BLaER1 (cell line): ENCODE results near the gene ZNF454.

ENCODE experiments used
- H3K27ac ChIP-seq: shearing (Covaris generic); formaldehyde crosslinking; 2 replicates; pipeline ENCODE4 v1.8.1; 2022
- H3K27me3 ChIP-seq: shearing (Covaris generic); formaldehyde crosslinking; 2 replicates; pipeline ENCODE4 v1.8.1; 2022
- H3K36me3 ChIP-seq: shearing (Covaris generic); formaldehyde crosslinking; 2 replicates; pipeline ENCODE4 v1.8.1; 2022
- H3K4me1 ChIP-seq: shearing (Covaris generic); formaldehyde crosslinking; 2 replicates; pipeline ENCODE4 v1.8.1; 2022
- H3K4me2 ChIP-seq: shearing (Covaris generic); formaldehyde crosslinking; 2 replicates; pipeline ENCODE4 v1.8.1; 2022
- H3K4me3 ChIP-seq: shearing (Covaris generic); formaldehyde crosslinking; 2 replicates; pipeline ENCODE4 v1.8.1; 2022
- H3K9ac ChIP-seq: shearing (Covaris generic); formaldehyde crosslinking; 2 replicates; pipeline ENCODE4 v1.8.1; 2022
- H3K9me3 ChIP-seq: shearing (Covaris generic); formaldehyde crosslinking; 2 replicates; pipeline ENCODE4 v1.8.1; 2022
- H4K20me1 ChIP-seq: shearing (Covaris generic); formaldehyde crosslinking; 2 replicates; pipeline ENCODE4 v1.8.1; 2022
- Cebpa-rat ChIP-seq: shearing (Covaris generic); IDR thresholded peaks from 2 replicates; pipeline ENCODE4 v1.8.1; 2022

The ZNF454 gene

GRCh38 chr5:178982941-178983340 lies 41.9 kb downstream of the ZNF454 start:
- H3K4me1 ChIP-seq, result no peaks in the 10 kb centered on the region
- H3K4me3 ChIP-seq, result no peak overlapping the region
- no peak for TF ChIP-seq Cebpa-rat
- no peak overlapping the region for H3K4me2 ChIP-seq
- H3K36me3 ChIP-seq, result no peaks in the 10 kb centered on the region
- no peak overlapping the region for H3K27ac ChIP-seq
- peaks cover 97% of the 10 kb centered on the region for H3K9me3 ChIP-seq
- no peaks in the 10 kb centered on the region for H4K20me1 ChIP-seq
- H3K9ac ChIP-seq, result no peak overlapping the region
- H3K27me3 ChIP-seq, result no peaks in the 10 kb centered on the region

- TF ChIP-seq Cebpa-rat, result no peak
- H3K9me3 ChIP-seq, result peaks cover 97% of the 10 kb centered on the region
Observed at GRCh38 chr5:178983728-178984127, 42.7 kb downstream of the ZNF454 start.

GRCh38 chr5:178984145-178985072 lies 43.4 kb downstream of the ZNF454 start:
- H3K36me3 ChIP-seq, result no peaks in the 10 kb centered on the region
- peaks cover 95% of the 10 kb centered on the region for H3K9me3 ChIP-seq
- H3K4me3 ChIP-seq, result no peak overlapping the region
- no peaks in the 10 kb centered on the region for H3K27me3 ChIP-seq
- no peak for TF ChIP-seq Cebpa-rat
- no peak overlapping the region for H3K27ac ChIP-seq
- H4K20me1 ChIP-seq, result no peaks in the 10 kb centered on the region
- no peak overlapping the region for H3K4me2 ChIP-seq
- H3K4me1 ChIP-seq, result no peaks in the 10 kb centered on the region
- no peak overlapping the region for H3K9ac ChIP-seq

More at GRCh38 chr5:178983728-178984127, 42.7 kb downstream of the ZNF454 start:
- H3K9ac ChIP-seq, result no peak overlapping the region
- no peak overlapping the region for H3K4me2 ChIP-seq
- H3K27me3 ChIP-seq, result no peaks in the 10 kb centered on the region
- H3K27ac ChIP-seq, result no peak overlapping the region
- no peak overlapping the region for H3K4me3 ChIP-seq
- H3K36me3 ChIP-seq, result no peaks in the 10 kb centered on the region
- no peaks in the 10 kb centered on the region for H4K20me1 ChIP-seq
- no peaks in the 10 kb centered on the region for H3K4me1 ChIP-seq

- Histone ChIP-seq H3K4me1 (no peaks in the 10 kb centered on the region), H3K27ac (no peak overlapping the region), H3K4me2 (no peak overlapping the region), H4K20me1 (no peaks in the 10 kb centered on the region), H3K9me3 (peaks cover 93% of the 10 kb centered on the region), H3K27me3 (no peaks in the 10 kb centered on the region), H3K9ac (no peak overlapping the region), H3K36me3 (no peaks in the 10 kb centered on the region), H3K4me3 (no peak overlapping the region)
- TF ChIP-seq Cebpa-rat, result no peak
Observed at GRCh38 chr5:178986326-178986960, 45.4 kb downstream of the ZNF454 start.

- Histone ChIP-seq H4K20me1 (no peaks in the 10 kb centered on the region), H3K27ac (no peak overlapping the region), H3K4me2 (no peak overlapping the region), H3K4me3 (no peak overlapping the region), H3K27me3 (0 out of 2 replicates have a peak, but pooled peaks cover 4% of the 10 kb centered on the region), H3K9me3 (peaks cover 94% of the 10 kb centered on the region), H3K4me1 (no peaks in the 10 kb centered on the region), H3K9ac (no peak overlapping the region), H3K36me3 (no peaks in the 10 kb centered on the region)
- no peak for TF ChIP-seq Cebpa-rat
Observed at GRCh38 chr5:178988436-178989220, 47.6 kb downstream of the ZNF454 start.

GRCh38 chr5:178989311-178989710 lies 48.3 kb downstream of the ZNF454 start:
- Histone ChIP-seq H4K20me1 (no peaks in the 10 kb centered on the region), H3K27ac (no peak overlapping the region), H3K9ac (no peak overlapping the region), H3K27me3 (0 out of 2 replicates have a peak, but pooled peaks cover 4% of the 10 kb centered on the region), H3K4me2 (no peak overlapping the region), H3K36me3 (no peaks in the 10 kb centered on the region), H3K9me3 (peaks cover 94% of the 10 kb centered on the region), H3K4me1 (no peaks in the 10 kb centered on the region), H3K4me3 (no peak overlapping the region)
- no peak for TF ChIP-seq Cebpa-rat

GRCh38 chr5:178990491-178990890 lies 49.5 kb downstream of the ZNF454 start:
- Histone ChIP-seq H3K4me2 (no peak overlapping the region), H3K9ac (no peak overlapping the region), H3K36me3 (no peaks in the 10 kb centered on the region), H3K4me1 (no peaks in the 10 kb centered on the region), H4K20me1 (no peaks in the 10 kb centered on the region), H3K27me3 (0 out of 2 replicates have a peak, but pooled peaks cover 4% of the 10 kb centered on the region), H3K27ac (no peak overlapping the region), H3K4me3 (no peak overlapping the region), H3K9me3 (peaks cover 94% of the 10 kb centered on the region)
- no peak for TF ChIP-seq Cebpa-rat

- H3K4me1 ChIP-seq, result no peaks in the 10 kb centered on the region
- no peak overlapping the region for H3K4me3 ChIP-seq
- no peak overlapping the region for H3K27ac ChIP-seq
- TF ChIP-seq Cebpa-rat, result no peak
- no peaks in the 10 kb centered on the region for H3K36me3 ChIP-seq
- H3K27me3 ChIP-seq, result 0 out of 2 replicates have a peak, but pooled peaks cover 4% of the 10 kb centered on the region
- H3K9me3 ChIP-seq, result peaks cover 94% of the 10 kb centered on the region
- no peak overlapping the region for H3K9ac ChIP-seq
- no peaks in the 10 kb centered on the region for H4K20me1 ChIP-seq
- no peak overlapping the region for H3K4me2 ChIP-seq
Observed at GRCh38 chr5:178991190-178992145, 50.5 kb downstream of the ZNF454 start.
